Choroid plexus epithelial cell (primary cell): Measurements from ENCODE around the gene HOXA11.

Experiments
- DNase-seq: peaks from one replicate; pipeline ENCODE4 v3.0.0-alpha.2; 2010; ENCODE audit warnings: low read depth
- H3K4me3 ChIP-seq: 2 replicates; pipeline ENCODE4 v1.5.1; 2011; ENCODE audit warnings: low read depth, mild to moderate bottlenecking, control low read depth, low read length, moderate library complexity
- TF ChIP-seq, protein P1 (sequence below): conservative IDR thresholded peaks from 2 replicates; pipeline ENCODE4 v1.5.1; 2011; ENCODE audit warnings: low read depth, mild to moderate bottlenecking, control low read depth, inconsistent platforms, low read length, moderate library complexity

HOXA11 gene

DNA sequence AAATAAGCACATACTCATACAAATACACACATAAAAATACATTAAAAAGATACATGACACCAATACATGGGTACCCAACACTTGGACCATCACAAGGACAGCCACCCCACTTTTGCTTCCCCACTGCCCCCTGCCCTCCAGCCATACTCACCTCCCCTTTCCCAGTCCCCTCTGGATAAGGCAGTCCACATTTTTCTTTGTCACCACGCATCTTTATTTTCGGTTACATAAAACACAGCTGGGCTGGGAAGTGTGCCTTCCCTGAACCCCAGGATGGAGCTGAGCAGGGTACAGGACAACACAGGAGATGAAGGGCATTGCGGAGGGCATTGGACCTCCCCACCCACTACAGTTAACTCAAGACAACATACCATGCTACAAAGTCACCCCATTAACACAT is 31.5 kb downstream of the HOXA11 start:
- TF ChIP-seq, protein P1, sequence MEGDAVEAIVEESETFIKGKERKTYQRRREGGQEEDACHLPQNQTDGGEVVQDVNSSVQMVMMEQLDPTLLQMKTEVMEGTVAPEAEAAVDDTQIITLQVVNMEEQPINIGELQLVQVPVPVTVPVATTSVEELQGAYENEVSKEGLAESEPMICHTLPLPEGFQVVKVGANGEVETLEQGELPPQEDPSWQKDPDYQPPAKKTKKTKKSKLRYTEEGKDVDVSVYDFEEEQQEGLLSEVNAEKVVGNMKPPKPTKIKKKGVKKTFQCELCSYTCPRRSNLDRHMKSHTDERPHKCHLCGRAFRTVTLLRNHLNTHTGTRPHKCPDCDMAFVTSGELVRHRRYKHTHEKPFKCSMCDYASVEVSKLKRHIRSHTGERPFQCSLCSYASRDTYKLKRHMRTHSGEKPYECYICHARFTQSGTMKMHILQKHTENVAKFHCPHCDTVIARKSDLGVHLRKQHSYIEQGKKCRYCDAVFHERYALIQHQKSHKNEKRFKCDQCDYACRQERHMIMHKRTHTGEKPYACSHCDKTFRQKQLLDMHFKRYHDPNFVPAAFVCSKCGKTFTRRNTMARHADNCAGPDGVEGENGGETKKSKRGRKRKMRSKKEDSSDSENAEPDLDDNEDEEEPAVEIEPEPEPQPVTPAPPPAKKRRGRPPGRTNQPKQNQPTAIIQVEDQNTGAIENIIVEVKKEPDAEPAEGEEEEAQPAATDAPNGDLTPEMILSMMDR = no peak
- no peak for DNase-seq
- no peak overlapping the region for H3K4me3 ChIP-seq

DNA sequence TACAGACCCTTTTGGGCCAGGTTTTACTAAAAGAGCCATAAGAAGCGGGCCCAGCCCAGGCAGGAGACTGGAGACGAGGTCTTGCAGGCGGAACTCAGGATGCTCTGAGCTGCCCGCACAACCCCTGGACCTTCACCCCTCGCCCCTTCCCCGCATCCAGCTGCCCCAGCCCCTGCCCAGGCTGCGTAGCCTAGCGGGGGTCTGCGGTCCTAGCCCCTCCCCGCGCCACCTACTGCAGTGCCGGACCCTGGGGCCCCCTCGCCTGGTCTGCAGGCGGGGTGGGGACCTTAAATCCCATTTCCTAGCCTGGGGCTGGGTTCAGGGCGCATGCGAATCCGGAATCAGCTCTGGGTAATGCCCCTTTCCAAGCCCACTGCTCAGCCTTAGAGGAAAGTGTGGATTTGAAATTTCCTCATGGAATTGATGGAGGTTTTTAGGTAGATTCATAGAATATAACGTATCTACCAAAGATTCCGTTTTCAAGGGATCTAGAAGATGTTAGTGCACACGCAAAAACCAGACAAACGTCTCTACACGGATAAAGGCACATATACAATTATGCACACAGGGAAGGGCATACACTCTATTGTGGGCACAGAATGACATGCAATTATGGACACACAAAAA is 32.1 kb downstream of the HOXA11 start:
- H3K4me3 ChIP-seq = no peak overlapping the region
- no peak for DNase-seq
- TF ChIP-seq, protein P1 = no peak

DNA sequence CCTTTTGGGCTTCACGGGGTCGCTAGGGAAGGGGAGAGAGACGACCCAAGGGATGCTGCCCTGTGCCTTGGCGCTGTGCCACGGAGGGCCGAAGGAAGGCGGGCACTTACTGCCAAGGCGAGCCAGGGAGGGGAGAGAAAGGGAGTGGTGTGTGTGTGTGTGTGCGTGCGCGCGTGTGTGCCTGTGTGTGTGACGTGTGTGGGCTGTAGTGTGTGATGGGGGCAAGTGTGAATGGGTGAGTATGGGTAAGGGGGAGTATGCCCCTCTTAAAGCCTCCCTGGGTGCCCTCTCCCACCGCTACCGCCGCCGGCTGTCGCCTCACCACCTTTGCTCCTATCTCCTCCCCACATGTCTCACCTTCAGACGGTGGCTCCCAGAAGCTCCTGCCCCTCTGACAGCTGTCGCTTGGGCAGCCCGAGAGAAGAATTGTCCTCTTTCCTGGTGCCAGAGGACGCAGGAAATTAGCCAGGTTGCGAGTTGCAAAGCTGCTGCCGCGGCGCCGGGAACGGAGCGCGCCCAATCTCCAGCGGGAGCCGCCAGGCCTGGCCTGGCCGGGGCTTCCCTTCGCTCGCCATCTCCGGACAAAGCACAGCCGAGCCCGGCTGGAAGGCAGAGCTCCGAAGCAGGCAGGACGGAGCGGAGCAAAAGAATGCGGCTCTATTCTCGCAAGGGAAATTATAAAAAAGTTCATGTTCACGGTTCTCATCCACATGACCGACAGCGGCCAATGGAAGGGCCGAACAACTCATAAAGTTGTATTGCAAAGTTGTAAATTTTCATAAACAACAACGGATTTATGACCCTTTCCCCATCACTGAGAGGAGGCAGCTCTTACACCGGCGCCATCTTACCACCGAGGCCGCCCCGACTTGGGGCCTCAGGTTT is 32.9 kb downstream of the HOXA11 start, which contains the start of gene HOXA3:
Gene HOXA3, minus strand, starts transcription at position 653 of the 885 bp plus-strand sequence. CDS start 41,943 bp downstream, outside the sequence.
- DNase-seq = no peak
- no peak within 1 kb of the TSS for H3K4me3 ChIP-seq
- TF ChIP-seq, protein P1 = no peak

DNA sequence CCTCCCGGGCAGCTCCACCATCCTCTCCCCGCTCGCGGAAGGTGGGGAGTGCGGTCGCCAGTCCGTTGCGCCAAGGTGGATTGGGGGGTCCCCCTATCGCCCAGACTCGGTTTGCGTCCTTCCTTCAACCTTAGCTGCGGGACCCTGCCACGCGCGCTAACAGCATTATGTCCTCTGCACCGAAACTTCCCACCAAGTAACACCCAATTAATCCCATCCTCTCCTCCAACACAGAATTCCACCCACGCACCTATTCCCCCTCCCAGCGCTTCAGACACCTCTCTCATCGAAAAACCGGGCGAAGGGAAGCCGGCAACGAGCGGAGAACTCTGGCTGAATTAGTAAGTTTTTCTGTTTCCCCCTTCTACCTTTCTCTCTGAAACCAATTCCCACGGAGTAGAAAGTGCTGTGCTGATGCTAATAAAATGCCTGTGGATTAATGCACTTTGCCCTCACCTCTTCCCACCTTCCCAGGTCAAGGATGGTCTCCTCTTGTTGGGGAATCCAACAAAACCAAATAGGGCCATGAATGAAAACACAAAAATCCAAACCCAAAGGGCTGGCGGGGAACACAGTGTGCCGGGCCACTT is 33.6 kb downstream of the HOXA11 start:
- no peak overlapping the region for H3K4me3 ChIP-seq
- DNase-seq = no peak
- TF ChIP-seq, protein P1 = no peak

DNA sequence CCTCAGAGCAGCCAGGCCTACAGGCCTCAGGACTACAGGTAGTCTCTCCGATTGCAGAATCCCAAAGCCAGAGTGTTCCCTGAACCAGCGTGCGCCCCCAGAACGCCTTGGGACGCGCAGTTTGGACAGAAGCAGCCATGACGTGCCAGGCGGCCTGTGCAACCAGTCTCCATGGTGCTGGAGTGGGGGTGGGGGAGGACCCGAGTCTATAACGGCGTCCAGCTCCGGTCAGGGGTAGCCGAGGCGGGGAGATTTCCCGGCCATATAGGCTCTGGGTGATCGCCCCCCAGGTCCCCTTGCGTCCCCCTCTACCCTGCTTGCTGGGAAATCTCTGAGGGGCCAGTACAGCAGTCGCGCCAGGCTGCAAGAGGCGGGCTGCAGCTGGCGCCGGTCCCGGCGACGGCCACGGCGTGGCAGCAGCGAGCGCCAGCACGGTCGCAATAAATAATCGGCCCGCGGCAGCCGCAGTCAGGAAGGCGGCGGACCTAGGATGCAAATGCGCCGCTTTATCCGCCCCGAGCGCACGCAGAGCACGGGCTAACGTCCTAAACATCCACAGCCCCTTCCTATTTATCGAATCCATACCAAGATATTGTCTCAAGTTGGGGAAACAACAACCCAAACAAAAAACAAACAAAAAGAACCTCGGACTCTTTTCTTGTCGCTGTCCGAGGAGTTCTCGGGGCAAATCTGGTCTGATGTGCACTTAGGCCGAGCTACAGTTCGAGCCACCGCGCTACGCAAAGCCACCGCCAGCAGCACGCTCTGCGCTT is 34.3 kb downstream of the HOXA11 start:
- H3K4me3 ChIP-seq = no peak overlapping the region
- DNase-seq = peak; percentile 57
- TF ChIP-seq, protein P1 = peak; percentile 57

DNA sequence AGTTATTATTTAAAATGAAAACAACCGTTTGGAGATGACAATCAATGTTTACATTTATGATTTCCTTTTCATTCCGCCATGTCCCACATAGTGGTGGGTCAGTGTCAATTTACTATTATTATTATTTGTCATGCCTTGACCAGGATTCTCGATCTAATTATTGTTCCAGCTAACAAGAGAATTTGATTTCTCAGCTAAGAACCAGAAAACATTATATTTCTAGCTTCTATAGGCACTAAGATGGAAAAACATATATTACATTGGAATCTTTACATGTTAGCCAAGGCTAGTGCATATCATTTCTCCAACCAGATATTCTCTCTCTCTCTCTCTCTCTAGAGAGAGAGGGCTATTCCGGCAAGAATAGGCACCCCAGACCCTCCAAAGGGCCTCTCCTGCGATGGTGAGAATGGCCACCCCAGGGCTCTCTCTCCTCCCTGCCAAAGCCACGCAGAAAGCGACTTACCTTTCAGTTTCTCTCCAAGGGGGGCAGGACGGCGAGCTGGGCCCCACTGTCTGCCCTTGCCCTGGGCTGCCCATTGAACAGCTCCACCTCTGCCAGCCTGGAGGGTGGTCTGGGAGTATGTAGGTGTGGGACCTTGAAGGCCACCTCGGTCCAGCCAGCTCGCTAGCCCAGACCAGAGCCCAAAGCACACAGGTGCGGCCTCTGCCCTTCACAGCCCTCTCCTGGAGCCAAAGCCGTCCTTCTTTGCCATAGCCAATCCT is 35.0 kb downstream of the HOXA11 start:
- no peak for DNase-seq
- no peak overlapping the region for H3K4me3 ChIP-seq
- TF ChIP-seq, protein P1 = no peak
